Fibroblast of villous mesenchyme (primary cell): Measurements from ENCODE around the gene PKIG. TPM values are rescaled to one million over a fixed set of nuclear protein-coding genes. Genes with fewer than 3 reads are reported as not detected.

Experiments
- DNase-seq: peaks from one replicate; pipeline ENCODE4 v3.0.0-alpha.2; 2010; ENCODE audit warnings: low read depth
- H3K4me3 ChIP-seq: 2 replicates; pipeline ENCODE4 v1.5.1; 2011; ENCODE audit warnings: low read depth, mild to moderate bottlenecking, low read length
- CTCF ChIP-seq: IDR thresholded peaks from 2 replicates; pipeline ENCODE4 v1.5.1; 2012; ENCODE audit warnings: low read depth, mild to moderate bottlenecking, low read length; ENCODE audit not compliant: insufficient read depth
- total RNA-seq: library from RNA; depleted of rRNA; stranded (reverse); fragments of >200 nt; gene quantifications from 2 replicates; pipeline ENCODE4 v1.2.3, GENCODE V29; 2012

Gene PKIG
- total RNA-seq, 1 donor: 160 TPM

- no peak overlapping the region for H3K4me3 ChIP-seq
- DNase-seq: no peak
- TF ChIP-seq CTCF: no peak
These were observed 53.5 kb downstream of the PKIG start for GRCh38 chr20:44635877-44636276.

- no peak overlapping the region for H3K4me3 ChIP-seq
- no peak for DNase-seq
- no peak for TF ChIP-seq CTCF
These were observed 54.7 kb downstream of the PKIG start for GRCh38 chr20:44637042-44637441.

- TF ChIP-seq CTCF: no peak
- no peak for DNase-seq
- no peak overlapping the region for H3K4me3 ChIP-seq
These were observed 55.4 kb downstream of the PKIG start for GRCh38 chr20:44637522-44638372.

GRCh38 chr20:44640522-44640921, 58.1 kb downstream of the PKIG start:
- no peak overlapping the region for H3K4me3 ChIP-seq
- no peak for DNase-seq

GRCh38 chr20:44641325-44641724, 58.9 kb downstream of the PKIG start:
- no peak for TF ChIP-seq CTCF

More at GRCh38 chr20:44640522-44640921, 58.1 kb downstream of the PKIG start:
- no peak for TF ChIP-seq CTCF

GRCh38 chr20:44642203-44643153, 60.1 kb downstream of the PKIG start:
- DNase-seq: peak; percentile 95
- TF ChIP-seq CTCF: no peak
- peak overlapping the region; percentile 9 for H3K4me3 ChIP-seq

More at GRCh38 chr20:44641325-44641724, 58.9 kb downstream of the PKIG start:
- DNase-seq: no peak
- no peak overlapping the region for H3K4me3 ChIP-seq
